C4-2B (cell line): ENCODE measurements around the gene MEIS2.

ENCODE experiments used
- ZFX ChIP-seq: fragments of 450-650 bp; IDR thresholded peaks from 2 replicates; pipeline ENCODE4 v1.6.1; 2017
- TF ChIP-seq, protein P1 (sequence below): fragments of 450-650 bp; conservative IDR thresholded peaks from 2 replicates; pipeline ENCODE4 v1.5.1; 2017; ENCODE audit warnings: mild to moderate bottlenecking

DNA sequence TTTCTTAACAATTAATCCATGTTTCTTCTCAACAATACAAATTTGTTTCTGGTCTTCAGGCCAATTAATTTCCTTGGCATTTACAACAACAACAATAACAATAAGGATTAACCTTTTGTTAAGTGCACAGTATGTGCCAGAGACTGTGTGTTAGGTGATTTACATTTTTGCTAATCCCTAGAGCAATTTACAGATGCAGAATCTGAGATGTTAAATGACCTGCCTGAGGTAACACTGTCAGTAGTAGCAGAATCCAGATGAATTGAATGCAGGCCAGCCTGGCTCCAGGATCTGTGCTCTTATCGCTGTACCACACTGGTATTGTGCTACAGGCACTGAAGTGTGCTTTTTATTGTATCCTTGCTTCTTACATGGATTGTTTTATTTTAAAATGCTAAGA lies 122.2 kb downstream of the MEIS2 start:
- TF ChIP-seq, protein P1, sequence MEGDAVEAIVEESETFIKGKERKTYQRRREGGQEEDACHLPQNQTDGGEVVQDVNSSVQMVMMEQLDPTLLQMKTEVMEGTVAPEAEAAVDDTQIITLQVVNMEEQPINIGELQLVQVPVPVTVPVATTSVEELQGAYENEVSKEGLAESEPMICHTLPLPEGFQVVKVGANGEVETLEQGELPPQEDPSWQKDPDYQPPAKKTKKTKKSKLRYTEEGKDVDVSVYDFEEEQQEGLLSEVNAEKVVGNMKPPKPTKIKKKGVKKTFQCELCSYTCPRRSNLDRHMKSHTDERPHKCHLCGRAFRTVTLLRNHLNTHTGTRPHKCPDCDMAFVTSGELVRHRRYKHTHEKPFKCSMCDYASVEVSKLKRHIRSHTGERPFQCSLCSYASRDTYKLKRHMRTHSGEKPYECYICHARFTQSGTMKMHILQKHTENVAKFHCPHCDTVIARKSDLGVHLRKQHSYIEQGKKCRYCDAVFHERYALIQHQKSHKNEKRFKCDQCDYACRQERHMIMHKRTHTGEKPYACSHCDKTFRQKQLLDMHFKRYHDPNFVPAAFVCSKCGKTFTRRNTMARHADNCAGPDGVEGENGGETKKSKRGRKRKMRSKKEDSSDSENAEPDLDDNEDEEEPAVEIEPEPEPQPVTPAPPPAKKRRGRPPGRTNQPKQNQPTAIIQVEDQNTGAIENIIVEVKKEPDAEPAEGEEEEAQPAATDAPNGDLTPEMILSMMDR, result no peak
- TF ChIP-seq ZFX, result no peak
